HepG2 (cell line): ENCODE measurements around the gene TPRN. TPM values are rescaled to one million over a fixed set of nuclear protein-coding genes. Genes with fewer than 3 reads are reported as not detected.

Source experiments
- ATAC-seq: fragments of 200-7000 bp; cut with Tn5 transposase; 3 replicates; pipeline ENCODE4 v1.9.1; 2020; ENCODE audit warnings: mild to moderate bottlenecking, moderate library complexity
- BruUV-seq: library from RNA; stranded (reverse); fragments of 400-500 nt; replicated peaks from 2 replicates; lab custom pipeline; 2021; lab: Mats Ljungman, UMichigan
- CTCF ChIA-PET: fragments of 300-600 bp; formaldehyde crosslinking; extraction: SDS; loops from one replicate; lab custom pipeline; 2021; ENCODE audit warnings: low total read pairs, inconsistent platforms, low intra/inter-chr PET ratio; lab: Yijun Ruan, JAX
- POLR2A ChIA-PET: fragments of 350-600 bp; sonication (Branson Sonifier 250); formaldehyde crosslinking; loops from one replicate; lab custom pipeline; 2020; ENCODE audit warnings: antibody characterized with exemption, inconsistent platforms; lab: Yijun Ruan, JAX
- DNase-seq: peaks from one replicate; pipeline ENCODE4 v3.0.0-alpha.2; 2015; ENCODE audit warnings: low spot score
- FAIRE-seq: peaks from 3 replicates; lab custom pipeline; 2011; peaks lifted over from hg19 to GRCh38; lab: Jason Lieb, UNC
- H2AFZ ChIP-seq: one replicate; pipeline ENCODE4 v1.6.1; 2011; ENCODE audit warnings: low read length, inconsistent platforms
- H3K27ac ChIP-seq: fragments of 300-600 bp; 3 replicates; pipeline ENCODE4 v1.8.0; 2011; ENCODE audit warnings: mixed run types, mild to moderate bottlenecking, mixed read lengths, low read length, inconsistent platforms; ENCODE audit not compliant: insufficient read depth; ENCODE audit errors: extremely low read length
- H3K27me3 ChIP-seq, 2 experiments: fragments of 200-600 bp in 1 of 2; 2 replicates in 1 of 2; 3 replicates in 1 of 2; pipeline versions ENCODE4 v1.6.0 to v1.8.0; 2011; ENCODE audit warnings: low read length in 2 of 2, mild to moderate bottlenecking in 2 of 2, moderate library complexity in 2 of 2, inconsistent platforms in 1 of 2; ENCODE audit not compliant: insufficient read depth in 2 of 2, control insufficient read depth in 1 of 2
- H3K36me3 ChIP-seq, 2 experiments: fragments of 200-600 bp in 1 of 2; replicated peaks in 1 of 2; 2 replicates in 1 of 2; 3 replicates in 1 of 2; pipeline versions ENCODE4 v1.5.1 to v1.8.0; 2011; ENCODE audit warnings: low read length in 2 of 2, inconsistent platforms in 1 of 2; ENCODE audit not compliant: insufficient read depth in 2 of 2, control insufficient read depth in 1 of 2
- H3K4me1 ChIP-seq: 2 replicates; pipeline ENCODE4 v1.5.1; 2012; ENCODE audit warnings: low read length, inconsistent platforms; ENCODE audit not compliant: insufficient read depth
- H3K4me2 ChIP-seq: 2 replicates; pipeline ENCODE4 v1.6.0; 2011; ENCODE audit warnings: low read depth, low read length, inconsistent platforms
- H3K4me3 ChIP-seq, 3 experiments: fragments of 200-600 bp in 1 of 3; sonication (generic), shearing (Covaris generic) in 1 of 3; replicated peaks in 1 of 3; 2 replicates each; pipeline ENCODE4 v1.5.1; 2011 to 2016; ENCODE audit warnings: low read length in 3 of 3, inconsistent platforms in 2 of 3, low read depth in 2 of 3, mild to moderate bottlenecking in 2 of 3, control low read depth in 1 of 3, mixed read lengths in 1 of 3; ENCODE audit not compliant: insufficient read depth in 1 of 3
- H3K79me2 ChIP-seq: one replicate; pipeline ENCODE4 v1.6.1; 2011; ENCODE audit warnings: low read length, inconsistent platforms; ENCODE audit not compliant: insufficient read depth
- H3K9ac ChIP-seq: 2 replicates; pipeline ENCODE4 v1.6.0; 2011; ENCODE audit warnings: mild to moderate bottlenecking, low read depth, low read length, inconsistent platforms; ENCODE audit not compliant: insufficient read depth
- H3K9me3 ChIP-seq: 2 replicates; pipeline ENCODE4 v1.5.1; 2012; ENCODE audit warnings: mild to moderate bottlenecking, low read length
- H4K20me1 ChIP-seq: 2 replicates; pipeline ENCODE4 v1.6.0; 2011; ENCODE audit warnings: inconsistent platforms, mild to moderate bottlenecking, low read length, moderate library complexity; ENCODE audit not compliant: insufficient read depth
- AGO1 ChIP-seq: fragments of 200-400 bp; formaldehyde crosslinking; IDR thresholded peaks from 2 replicates; pipeline ENCODE4 v1.6.1; 2017; ENCODE audit warnings: mild to moderate bottlenecking, low read depth, low read length, moderate library complexity; ENCODE audit not compliant: poor library complexity, severe bottlenecking
- CBX5 ChIP-seq: sonication (generic); formaldehyde crosslinking; IDR thresholded peaks from 2 replicates; pipeline ENCODE4 v1.4.0; 2020; ENCODE audit warnings: missing genetic modification reagents, borderline replicate concordance
- KDM2A ChIP-seq: sonication (generic); formaldehyde crosslinking; IDR thresholded peaks from 2 replicates; pipeline ENCODE4 v1.4.0; 2020; ENCODE audit warnings: low read depth, missing genetic modification reagents, borderline replicate concordance
- NFYB ChIP-seq: sonication (generic); formaldehyde crosslinking; IDR thresholded peaks from 2 replicates; pipeline ENCODE4 v1.4.0; 2020; ENCODE audit warnings: missing genetic modification reagents
- PITX1 ChIP-seq: sonication (generic); formaldehyde crosslinking; IDR thresholded peaks from 2 replicates; pipeline ENCODE4 v1.5.1; 2020; ENCODE audit warnings: mild to moderate bottlenecking, missing genetic modification reagents
- POLR2AphosphoS5 ChIP-seq: IDR thresholded peaks from 2 replicates; pipeline ENCODE4 v1.6.1; 2012; ENCODE audit warnings: low read depth, low read length
- POLR2G ChIP-seq: fragments of 200-400 bp; formaldehyde crosslinking; IDR thresholded peaks from 2 replicates; pipeline ENCODE4 v1.6.1; 2018; ENCODE audit warnings: mild to moderate bottlenecking, low read depth, low read length, moderate library complexity
- RBFOX2 ChIP-seq: fragments of 200-400 bp; formaldehyde crosslinking; IDR thresholded peaks from 2 replicates; pipeline ENCODE4 v1.6.1; 2017; ENCODE audit warnings: low read depth, mild to moderate bottlenecking, low read length
- RBM22 ChIP-seq: fragments of 200-400 bp; formaldehyde crosslinking; optimal IDR thresholded peaks from 2 replicates; pipeline ENCODE3; 2017; ENCODE audit warnings: mild to moderate bottlenecking, low read length, moderate library complexity
- SMC3 ChIP-seq: IDR thresholded peaks from 2 replicates; pipeline ENCODE4 v1.6.1; 2011; ENCODE audit warnings: low read length, improper control_type of control experiment
- SNAPC2 ChIP-seq: sonication (generic); formaldehyde crosslinking; IDR thresholded peaks from 2 replicates; pipeline ENCODE4 v1.8.1; 2022; ENCODE audit warnings: mild to moderate bottlenecking, missing genetic modification reagents
- ZNF296 ChIP-seq: sonication (generic); formaldehyde crosslinking; conservative IDR thresholded peaks from 2 replicates; pipeline ENCODE4 v1.5.0; 2020; ENCODE audit warnings: mild to moderate bottlenecking, missing genetic modification reagents
- ZNF350 ChIP-seq: sonication (generic); formaldehyde crosslinking; IDR thresholded peaks from 2 replicates; pipeline ENCODE4 v1.4.0; 2020; ENCODE audit warnings: mild to moderate bottlenecking, low read depth, missing genetic modification reagents, borderline replicate concordance
- ZNF446 ChIP-seq: sonication (generic); formaldehyde crosslinking; IDR thresholded peaks from 2 replicates; pipeline ENCODE4 v1.5.0; 2020; ENCODE audit warnings: mild to moderate bottlenecking, missing genetic modification reagents
- WGBS: methylation state at CpG from one replicate; pipeline ENCODE4 v1.1.6; 2017; ENCODE audit warnings: low lambda C conversion rate; 5-methylcytosine and 5-hydroxymethylcytosine counted together
- in situ Hi-C: cut with HindIII; loops from 2 replicates; pipeline ENCODE4 v1.10.0; 2017; ENCODE audit warnings: low pct_unique_long_range_greater_than_20kb; ENCODE audit not compliant: extremely low pct_ligation_motif_present
- intact Hi-C: fragments of 100-400 bp; cut with micrococcal nuclease; formaldehyde crosslinking; loops from one replicate; pipeline ENCODE4 v1.10.0; 2022; ENCODE audit not compliant: unreplicated experiment
- polyA plus RNA-seq, 8 experiments: library from polyadenylated mRNA; depleted of rRNA in 3 of 8; stranded (reverse) in 7 of 8; unstranded in 1 of 8; fragments of >200 nt; fragmentation: Illumina TruSeq in 4 of 8; extraction: Trizol in 4 of 8; gene quantifications; 2 replicates each; pipeline versions ENCODE4 v1.2.1 to v1.2.3, GENCODE V29; 2011 to 2016; ENCODE audit warnings: low read depth in 4 of 8, missing spikeins in 1 of 8, mixed read lengths in 1 of 8; ENCODE audit not compliant: insufficient read depth in 1 of 8
- total RNA-seq, 5 experiments: library from RNA; depleted of rRNA; stranded (reverse); fragments of >200 nt; fragmentation: Illumina TruSeq; extraction: Trizol; gene quantifications; 2 replicates each; pipeline ENCODE4 v1.2.3, GENCODE V29; 2016; ENCODE audit warnings: low read depth in 1 of 5
- TF ChIP-seq, protein P1 (sequence below): sonication (generic); formaldehyde crosslinking; IDR thresholded peaks from 2 replicates; pipeline ENCODE4 v1.4.0; 2020; ENCODE audit warnings: missing genetic modification reagents, mild to moderate bottlenecking, borderline replicate concordance
- TF ChIP-seq, protein P2 (sequence below): sonication (generic); formaldehyde crosslinking; IDR thresholded peaks from 2 replicates; pipeline ENCODE4 v1.4.0; 2020; ENCODE audit warnings: missing genetic modification reagents

TPRN gene
- total and polyA plus RNA-seq, 2 of the 13 experiments (the other 11 are each of a cell fraction or from before 2014, with no cell fraction given), result 10.1 to 19.2 TPM

DNA sequence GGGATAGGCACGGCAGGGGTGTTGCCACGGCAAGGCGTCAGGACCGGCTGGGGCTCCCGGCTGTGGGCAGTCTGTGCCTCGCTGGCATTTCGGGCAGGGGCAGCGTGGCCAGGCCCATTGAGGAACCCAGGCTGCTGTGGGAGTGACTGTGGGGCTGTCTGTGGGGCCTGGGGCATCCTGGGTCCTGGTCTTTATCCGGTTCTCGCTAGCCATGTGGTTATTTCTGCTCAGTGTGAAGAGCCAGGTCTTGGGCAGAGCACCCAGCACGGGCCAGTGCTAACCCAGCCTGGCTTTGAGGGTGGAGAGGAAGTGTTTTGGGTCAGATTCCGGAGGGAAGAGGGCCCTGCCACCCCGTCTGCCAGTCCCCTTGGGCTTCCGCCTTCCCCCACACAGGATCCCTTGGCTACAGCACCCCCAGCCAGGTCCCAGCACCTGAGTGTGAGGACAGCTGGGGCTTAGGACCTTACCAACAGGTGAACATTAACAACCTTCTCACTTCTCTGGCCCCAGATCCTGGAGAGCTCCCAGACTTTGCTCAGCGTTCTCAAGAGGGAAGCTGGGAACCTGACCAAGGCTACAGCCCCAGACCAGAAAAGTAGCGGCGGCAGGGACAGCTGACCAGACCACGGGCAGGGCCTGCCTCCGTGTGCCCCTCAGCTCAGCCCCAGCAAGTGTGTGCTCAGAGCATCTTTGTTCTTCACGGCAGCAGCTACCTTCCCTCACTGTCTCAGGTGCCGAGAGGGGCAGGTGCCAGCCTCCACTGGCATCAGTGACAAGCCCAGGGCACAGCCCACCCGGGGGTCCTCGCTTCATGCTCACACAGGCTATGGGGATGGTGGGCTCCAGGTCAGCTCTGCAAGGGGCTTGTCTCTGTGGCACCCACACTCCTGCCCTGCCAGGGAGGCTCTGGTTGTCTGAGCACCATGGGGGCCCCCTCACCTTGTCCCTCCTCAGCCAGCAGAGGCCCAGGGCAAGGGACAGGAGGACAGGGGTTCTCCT, 10.9 kb downstream of the TPRN start:
- Histone ChIP-seq H3K27me3 (no peaks in the 10 kb centered on the region), H3K4me2 (peak overlapping the region; percentile 94), H4K20me1 (no peaks in the 10 kb centered on the region), H3K27ac (peak overlapping the region; percentile 81), H3K36me3 (peaks cover 13 to 22% of the 10 kb centered on the region in 2 experiments; a peak in 3 of 5 replicates), H3K4me1 (peaks cover 30% of the 10 kb centered on the region), H3K79me2 (peaks cover 30% of the 10 kb centered on the region), H2AFZ (no peak overlapping the region), H3K9ac (peak overlapping the region; percentile 87), H3K9me3 (no peaks in the 10 kb centered on the region), H3K4me3 (peak overlapping the region; percentile 84 to 99 (median 97); a peak in 5 of 6 replicates)
- CTCF ChIA-PET, result interaction anchor here (0.8 to 2.6 kb wide), 4 partner anchors 10 to 73 kb away, joined by 3 to 19 read pairs (median 10); partner anchors contain the start of gene RNF224
- DNase-seq (no peak), FAIRE-seq (no peak), ATAC-seq (peak; percentile 15)
- intact Hi-C loops, result loop anchor here (2.0 kb wide), 2 partner anchors 15 to 37 kb away; partner anchors contain the start of genes NDOR1, RNF224 and TMEM203
- BruUV-seq, result no TSS peak
- POLR2A ChIA-PET, result interaction anchor here (0.8 to 3.8 kb wide), 29 partner anchors 9 to 134 kb away, joined by 3 to 52 read pairs (median 7); partner anchors contain the start of genes MAN1B1, NDOR1, NELFB and RNF208
- in situ Hi-C loops, result loop anchor here (5.0 kb wide), 1 partner anchor 38 kb away; the partner anchor contains the start of genes CYSRT1 and RNF224
- 51% methylated on average over 7 of the region's 23 CpGs for WGBS
- TF ChIP-seq AGO1, result peak; percentile 36
- peak; percentile 39 for TF ChIP-seq RBM22
- TF ChIP-seq, protein P1, sequence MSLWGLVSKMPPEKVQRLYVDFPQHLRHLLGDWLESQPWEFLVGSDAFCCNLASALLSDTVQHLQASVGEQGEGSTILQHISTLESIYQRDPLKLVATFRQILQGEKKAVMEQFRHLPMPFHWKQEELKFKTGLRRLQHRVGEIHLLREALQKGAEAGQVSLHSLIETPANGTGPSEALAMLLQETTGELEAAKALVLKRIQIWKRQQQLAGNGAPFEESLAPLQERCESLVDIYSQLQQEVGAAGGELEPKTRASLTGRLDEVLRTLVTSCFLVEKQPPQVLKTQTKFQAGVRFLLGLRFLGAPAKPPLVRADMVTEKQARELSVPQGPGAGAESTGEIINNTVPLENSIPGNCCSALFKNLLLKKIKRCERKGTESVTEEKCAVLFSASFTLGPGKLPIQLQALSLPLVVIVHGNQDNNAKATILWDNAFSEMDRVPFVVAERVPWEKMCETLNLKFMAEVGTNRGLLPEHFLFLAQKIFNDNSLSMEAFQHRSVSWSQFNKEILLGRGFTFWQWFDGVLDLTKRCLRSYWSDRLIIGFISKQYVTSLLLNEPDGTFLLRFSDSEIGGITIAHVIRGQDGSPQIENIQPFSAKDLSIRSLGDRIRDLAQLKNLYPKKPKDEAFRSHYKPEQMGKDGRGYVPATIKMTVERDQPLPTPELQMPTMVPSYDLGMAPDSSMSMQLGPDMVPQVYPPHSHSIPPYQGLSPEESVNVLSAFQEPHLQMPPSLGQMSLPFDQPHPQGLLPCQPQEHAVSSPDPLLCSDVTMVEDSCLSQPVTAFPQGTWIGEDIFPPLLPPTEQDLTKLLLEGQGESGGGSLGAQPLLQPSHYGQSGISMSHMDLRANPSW (CRISPR knock-in tag), result 0 out of 2 replicates have a peak, but pooled peaks have one; percentile 3
- peak; percentile 5; the same call in 1 of the 2 replicates for TF ChIP-seq POLR2G
- no peak for TF ChIP-seq SMC3
- TF ChIP-seq CBX5, result 0 out of 2 replicates have a peak, but pooled peaks have one; percentile 13
- 0 out of 2 replicates have a peak, but pooled peaks have one; percentile 40 for TF ChIP-seq ZNF350 (CRISPR knock-in tag)
- TF ChIP-seq PITX1 (CRISPR knock-in tag), result peak; percentile 49; the same call in 1 of the 2 replicates
- TF ChIP-seq, protein P2, sequence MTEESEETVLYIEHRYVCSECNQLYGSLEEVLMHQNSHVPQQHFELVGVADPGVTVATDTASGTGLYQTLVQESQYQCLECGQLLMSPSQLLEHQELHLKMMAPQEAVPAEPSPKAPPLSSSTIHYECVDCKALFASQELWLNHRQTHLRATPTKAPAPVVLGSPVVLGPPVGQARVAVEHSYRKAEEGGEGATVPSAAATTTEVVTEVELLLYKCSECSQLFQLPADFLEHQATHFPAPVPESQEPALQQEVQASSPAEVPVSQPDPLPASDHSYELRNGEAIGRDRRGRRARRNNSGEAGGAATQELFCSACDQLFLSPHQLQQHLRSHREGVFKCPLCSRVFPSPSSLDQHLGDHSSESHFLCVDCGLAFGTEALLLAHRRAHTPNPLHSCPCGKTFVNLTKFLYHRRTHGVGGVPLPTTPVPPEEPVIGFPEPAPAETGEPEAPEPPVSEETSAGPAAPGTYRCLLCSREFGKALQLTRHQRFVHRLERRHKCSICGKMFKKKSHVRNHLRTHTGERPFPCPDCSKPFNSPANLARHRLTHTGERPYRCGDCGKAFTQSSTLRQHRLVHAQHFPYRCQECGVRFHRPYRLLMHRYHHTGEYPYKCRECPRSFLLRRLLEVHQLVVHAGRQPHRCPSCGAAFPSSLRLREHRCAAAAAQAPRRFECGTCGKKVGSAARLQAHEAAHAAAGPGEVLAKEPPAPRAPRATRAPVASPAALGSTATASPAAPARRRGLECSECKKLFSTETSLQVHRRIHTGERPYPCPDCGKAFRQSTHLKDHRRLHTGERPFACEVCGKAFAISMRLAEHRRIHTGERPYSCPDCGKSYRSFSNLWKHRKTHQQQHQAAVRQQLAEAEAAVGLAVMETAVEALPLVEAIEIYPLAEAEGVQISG, result peak; percentile 24; the same call in 1 of the 2 replicates
- TF ChIP-seq RBFOX2, result peak; percentile 25; the same call in 1 of the 2 replicates
- no peak for TF ChIP-seq NFYB
- 0 out of 2 replicates have a peak, but pooled peaks have one; percentile 30 for TF ChIP-seq ZNF296 (CRISPR knock-in tag)
- TF ChIP-seq KDM2A (CRISPR knock-in tag), result peak; percentile 6; the same call in 1 of the 2 replicates
- TF ChIP-seq SNAPC2 (CRISPR knock-in tag), result no peak
- TF ChIP-seq POLR2AphosphoS5, result peak; percentile 31; the same call in 1 of the 2 replicates
- TF ChIP-seq ZNF446, result 0 out of 2 replicates have a peak, but pooled peaks have one; percentile 44
